GM21717 (cell line): ENCODE data around the gene PRSS21.

ENCODE experiments used
- ATAC-seq: cut with Tn5 transposase; IDR thresholded peaks from one replicate; pipeline ENCODE4 v1.9.1; 2021; ENCODE audit warnings: mild to moderate bottlenecking, moderate library complexity; ENCODE audit not compliant: unreplicated experiment

The PRSS21 gene

DNA sequence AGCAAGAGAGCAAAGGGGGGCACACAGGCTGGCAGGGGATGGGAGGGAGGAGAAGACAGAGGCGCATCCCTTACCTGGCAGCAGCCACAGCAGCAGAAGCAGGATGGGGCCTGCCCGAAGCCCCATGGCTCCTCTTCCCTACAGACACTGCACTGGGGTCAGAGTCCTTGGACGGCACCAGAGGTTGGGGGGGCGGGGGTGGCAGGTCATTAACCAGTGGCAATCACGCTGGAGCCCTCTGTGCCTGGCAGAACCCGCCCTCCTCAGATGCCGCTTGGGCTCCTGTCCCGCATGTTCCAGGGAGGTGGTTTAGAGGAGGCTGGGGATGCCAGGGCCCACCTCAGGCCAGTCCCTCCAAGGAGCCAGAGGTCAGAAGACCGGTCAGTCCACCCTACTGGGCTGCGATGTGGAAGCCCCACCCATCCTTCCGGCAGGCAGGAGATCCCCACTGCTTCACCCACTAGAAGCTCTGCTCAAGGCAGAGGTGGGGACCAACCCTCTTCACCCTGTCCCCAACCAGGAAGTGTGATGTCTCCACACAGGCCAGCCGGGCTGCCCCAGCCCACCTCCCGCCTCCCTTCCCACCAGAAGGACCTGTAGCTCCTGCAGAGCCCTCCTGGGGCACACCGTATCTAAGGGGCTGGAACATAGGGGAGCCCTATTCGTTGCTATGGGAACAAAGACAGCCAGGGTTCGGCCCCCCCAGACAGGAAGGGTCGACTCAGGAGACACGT is 24.7 kb downstream of the PRSS21 start:
- ATAC-seq: no peak

DNA sequence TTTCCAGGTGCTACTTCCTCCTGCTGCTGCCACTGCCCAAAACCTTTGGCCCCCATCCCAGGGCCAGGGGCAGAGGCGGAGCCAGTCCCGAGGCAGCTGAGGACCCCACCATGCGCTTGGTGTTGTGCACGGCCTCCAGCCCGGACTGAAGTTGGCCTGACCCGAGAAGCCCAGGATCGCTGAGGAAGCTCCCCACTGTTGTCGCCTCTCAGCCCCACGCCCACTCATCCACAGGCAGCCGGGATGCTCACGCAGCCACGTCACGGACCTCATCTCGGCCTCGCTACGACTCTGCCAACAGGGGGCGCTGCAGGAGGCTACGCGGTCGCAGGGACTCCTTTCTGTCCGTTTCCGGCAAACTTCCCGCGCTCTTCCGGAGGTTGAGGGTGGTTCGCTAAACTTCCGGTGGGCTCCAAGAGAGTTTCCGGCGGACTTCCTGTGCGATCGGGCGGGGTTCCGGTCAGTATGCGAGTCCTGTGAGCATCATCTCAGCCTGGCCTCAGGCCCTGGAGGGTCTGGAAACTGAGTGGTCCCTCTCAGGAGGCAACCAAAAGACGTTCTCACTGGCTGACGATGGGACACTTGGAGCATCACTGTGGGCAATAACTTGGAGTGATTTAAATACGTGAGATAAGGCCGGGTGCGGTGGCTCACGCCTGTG is 25.4 kb downstream of the PRSS21 start:
- ATAC-seq: no peak

DNA sequence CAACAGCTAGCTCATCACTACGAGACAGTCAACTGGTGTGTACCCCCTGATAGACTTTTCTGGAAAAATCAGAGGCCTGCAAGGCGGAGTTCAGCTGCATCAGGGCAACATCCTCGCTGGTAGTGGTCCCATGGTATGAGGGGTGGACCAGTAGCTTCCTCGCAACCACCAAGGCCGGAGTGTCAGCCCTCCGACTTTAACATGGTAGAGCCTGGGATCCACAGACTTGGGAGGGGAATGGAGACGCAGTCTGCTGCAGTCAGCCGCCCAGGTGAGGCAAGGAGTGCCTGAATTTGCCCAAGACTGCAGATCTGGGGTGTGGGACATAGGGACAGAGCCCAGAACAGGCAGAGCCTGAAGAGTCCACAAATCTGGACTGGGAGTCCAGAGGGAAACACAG is 26.5 kb downstream of the PRSS21 start:
- no peak for ATAC-seq

DNA sequence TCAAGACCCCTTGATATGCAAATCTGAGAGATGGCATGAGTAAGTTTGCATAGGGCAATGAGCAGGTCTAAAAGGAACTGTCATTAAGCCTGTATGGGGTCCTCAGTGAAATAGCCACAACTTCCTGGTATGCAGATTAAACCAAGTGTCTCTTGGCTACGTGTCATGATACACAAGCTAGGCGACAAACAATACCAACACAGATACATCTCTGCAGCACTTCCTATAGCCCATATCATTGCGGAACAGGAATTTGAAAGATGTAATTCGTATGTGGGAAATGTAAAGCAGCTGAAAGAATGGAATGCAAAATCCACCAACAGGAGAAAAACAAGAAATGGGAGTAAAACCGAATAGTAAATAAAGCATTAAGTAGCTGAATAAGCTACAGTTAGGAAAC is 28.1 kb downstream of the PRSS21 start:
- ATAC-seq: no peak

DNA sequence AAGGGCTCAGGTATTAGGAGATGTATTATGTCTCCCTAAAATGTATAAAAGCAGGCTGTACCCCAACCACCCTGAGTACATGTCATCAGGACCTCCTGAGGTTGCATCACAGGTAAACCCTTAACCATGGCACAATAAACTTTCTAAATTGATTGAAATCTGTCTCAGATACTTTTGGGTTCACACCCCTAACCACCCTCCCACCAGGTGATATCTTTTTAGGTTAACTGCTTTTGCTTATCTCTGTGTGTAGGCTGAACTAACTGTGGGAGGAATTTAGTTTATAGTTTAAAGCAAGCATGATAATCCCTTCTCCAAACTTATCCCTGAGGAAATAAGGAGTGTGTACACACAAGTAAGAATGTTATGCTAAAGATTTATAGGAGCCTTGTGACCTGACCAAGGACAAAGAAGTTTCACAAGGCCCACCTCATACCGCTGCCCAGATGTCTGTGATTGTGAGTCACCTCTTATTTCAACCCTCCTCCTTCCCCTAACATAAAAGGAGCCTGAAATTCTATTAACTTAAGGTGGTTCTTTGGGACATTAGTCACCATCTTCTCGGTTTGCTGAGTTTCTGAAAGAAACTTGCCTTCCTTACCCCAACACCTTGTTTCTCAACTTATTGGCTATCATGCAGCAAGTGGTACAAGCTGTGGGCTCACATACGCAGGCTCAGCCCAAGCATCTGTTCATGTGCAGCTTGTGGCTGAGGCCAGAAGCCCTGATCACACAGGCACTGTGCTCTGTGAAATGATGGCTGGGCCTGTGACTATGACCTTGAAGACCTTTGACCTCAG is 29.7 kb downstream of the PRSS21 start:
- no peak for ATAC-seq

DNA sequence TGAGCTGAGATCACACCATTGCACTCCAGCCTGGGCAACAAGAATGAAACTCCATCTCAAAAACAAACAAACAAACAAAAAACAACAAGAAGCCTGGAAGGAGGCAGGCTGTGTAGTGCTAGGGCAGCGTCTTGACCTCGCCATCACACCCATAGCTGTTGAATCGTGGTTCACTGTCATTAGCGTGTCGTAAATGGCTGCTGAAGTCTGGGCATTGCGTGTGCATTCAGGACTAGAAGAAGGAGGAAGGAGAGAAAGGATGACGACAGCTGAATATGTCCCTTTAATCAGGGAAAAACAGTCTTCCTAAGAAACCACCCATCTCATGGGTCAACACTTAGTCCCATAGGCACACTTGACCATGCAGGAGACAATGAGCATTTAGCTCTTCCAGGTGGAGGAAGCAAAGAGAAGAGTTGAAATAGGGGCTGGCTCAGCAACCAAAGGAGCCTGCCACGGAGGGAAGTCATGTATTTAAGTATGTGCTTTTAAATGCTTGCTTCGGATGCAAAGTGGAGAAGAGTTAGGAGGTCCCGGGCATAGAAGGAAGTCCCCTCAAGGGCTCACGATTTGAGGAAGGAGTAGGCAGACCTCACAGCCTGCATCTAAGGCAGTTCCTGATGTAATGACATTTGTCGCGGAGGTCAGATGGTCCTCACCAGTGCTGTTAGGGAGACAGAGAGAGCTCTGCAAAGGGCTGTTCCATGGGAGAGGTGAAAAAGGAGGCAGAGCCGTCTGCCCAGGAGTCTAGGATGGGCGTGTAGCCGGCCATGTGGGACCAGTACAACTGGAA is 32.1 kb downstream of the PRSS21 start:
- ATAC-seq: no peak

DNA sequence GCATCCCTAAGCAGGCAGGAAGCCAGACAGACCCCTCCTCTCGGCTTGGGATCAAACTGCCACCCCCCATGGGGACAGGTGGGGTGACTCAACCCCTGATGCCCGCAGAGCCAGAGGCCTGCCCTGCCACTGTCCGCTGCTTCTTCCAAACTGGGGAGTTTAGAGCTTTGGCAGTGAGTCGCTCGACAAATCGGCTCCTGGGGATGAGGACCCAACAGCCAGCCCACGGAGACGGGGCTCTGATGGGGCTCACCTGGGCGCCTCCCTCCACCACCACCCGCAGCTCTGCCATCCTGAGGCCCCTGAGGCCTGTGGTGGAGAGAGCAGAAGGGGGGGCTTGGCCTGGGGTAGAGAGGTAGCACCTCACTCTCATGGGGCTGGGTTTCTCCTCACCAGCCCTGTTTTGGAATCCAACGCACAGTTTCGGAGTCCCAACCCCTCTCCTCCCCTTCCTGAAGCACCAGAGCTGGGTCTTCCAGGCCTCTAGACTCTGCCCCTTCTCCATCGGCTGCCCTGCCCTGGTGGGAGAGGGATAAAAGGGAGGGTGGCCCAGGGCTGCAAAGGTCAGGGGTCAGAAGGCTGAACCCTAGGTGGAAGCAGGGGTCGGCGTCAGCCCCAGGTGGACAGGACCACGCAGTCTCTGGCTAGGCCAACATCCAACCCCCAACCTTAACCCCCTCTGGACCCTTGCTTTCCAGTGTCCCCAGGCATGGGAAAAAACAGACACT is 35.1 kb downstream of the PRSS21 start:
- no peak for ATAC-seq

DNA sequence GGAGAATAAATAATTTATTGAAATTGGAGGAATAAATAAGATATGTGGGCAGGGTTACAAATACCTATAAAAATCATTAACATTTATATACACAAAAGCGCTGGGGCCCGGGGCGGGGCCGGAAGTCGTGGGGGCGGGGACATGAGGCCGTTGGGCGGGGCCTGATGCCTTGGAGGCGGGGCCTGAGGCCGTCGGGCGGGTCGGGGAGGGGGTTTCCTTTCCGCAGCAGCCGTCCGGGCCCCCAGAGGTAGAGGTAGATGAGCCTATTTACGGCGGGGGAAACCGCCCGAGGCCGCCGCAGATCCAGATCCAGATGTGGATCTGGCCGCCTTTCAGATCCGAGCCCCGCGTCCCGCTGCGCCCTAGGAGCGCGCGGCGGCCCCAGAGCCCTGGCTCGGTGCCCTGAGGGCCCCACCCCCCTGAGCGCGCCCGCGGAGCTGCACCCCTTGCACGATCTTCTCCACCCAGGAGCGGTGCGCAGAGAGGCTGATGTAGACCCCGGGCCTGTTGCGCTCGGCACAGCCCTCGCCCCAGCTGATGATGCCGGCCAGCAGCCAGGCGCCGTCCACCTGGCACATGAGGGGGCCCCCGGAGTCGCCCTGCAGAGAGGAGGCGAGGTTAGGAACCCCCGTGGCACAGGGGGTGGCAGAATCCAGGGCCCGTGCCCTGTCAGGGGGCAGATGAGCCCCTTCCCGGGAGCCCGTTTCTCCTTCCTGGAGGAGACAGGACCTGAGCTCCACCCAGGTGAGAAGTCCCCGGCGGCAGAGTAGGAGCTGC is 35.9 kb downstream of the PRSS21 start:
- ATAC-seq: no peak

DNA sequence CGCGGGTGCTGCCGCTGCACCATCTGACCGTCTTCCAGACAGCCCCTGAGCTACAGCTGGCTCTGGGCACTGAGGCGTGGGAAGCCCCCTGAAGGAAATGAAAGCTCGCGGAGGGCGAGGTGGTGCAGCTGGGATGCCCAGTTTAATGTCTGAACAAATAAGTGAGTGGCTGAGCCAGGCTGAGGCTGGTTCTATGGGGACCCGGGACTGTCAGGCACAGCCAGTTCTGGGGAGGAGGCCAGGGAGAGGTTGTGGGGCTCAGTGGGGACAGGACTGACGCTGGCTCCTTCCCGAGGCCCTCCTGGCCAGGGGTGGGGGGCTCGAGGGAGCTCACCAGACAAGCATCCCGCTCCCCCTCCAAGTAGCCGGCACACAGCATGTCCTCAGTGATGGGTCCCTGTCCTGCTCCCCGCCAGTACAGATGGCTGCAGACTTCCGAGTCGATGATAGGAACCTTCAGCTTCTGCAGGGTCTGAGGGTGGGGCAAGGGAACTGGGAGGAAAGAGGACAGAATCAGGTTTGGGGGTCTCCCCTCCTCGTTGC is 36.6 kb downstream of the PRSS21 start:
- no peak for ATAC-seq

DNA sequence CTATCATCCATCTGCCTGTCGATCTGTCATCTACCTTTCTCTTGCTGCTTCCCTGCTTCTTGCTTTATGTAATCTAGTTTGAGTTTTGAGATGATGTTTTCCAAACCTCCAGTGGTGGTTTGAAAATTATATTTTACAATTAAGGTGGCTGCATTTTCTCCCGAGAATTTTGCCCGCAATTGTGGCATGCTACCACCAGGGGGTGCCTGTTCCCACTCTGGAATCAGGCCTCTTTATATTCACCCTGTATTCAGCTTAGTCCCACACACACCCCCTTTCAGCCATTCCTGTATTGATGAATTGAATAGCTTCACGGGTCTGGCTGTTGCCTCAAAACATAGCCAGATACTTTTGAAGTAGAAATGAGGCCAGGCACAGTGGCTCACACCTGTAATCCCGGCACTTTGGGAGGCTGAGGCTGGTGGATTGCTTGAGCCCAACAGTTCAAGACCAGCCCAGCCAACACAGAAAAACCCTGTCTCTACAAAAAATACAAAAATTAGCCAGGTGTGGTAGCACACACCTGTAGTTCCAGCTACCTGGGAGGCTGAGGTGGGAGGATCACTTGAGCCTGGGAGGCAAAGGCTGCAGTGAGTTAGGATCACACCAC is 37.8 kb downstream of the PRSS21 start:
- ATAC-seq: no peak

DNA sequence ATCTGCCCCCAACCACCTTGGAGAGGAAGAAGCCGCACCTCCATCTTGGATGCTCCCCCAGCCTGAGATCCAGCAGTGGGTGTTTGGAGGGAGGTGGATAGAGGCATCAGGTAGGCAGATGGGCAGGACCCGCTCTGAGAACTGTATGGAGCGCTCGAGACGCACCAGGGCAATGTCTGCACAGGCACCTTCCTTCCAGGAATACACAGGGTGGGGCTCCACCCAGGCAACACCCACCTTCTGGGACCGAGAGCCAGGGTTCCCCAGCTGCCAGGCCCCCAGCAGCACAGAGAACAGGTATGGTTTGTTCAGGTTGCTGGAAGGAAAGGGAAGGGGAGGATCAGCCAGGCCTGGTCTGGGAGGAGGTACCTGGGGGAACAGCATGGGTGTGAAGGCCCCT is 38.5 kb downstream of the PRSS21 start:
- ATAC-seq: no peak

DNA sequence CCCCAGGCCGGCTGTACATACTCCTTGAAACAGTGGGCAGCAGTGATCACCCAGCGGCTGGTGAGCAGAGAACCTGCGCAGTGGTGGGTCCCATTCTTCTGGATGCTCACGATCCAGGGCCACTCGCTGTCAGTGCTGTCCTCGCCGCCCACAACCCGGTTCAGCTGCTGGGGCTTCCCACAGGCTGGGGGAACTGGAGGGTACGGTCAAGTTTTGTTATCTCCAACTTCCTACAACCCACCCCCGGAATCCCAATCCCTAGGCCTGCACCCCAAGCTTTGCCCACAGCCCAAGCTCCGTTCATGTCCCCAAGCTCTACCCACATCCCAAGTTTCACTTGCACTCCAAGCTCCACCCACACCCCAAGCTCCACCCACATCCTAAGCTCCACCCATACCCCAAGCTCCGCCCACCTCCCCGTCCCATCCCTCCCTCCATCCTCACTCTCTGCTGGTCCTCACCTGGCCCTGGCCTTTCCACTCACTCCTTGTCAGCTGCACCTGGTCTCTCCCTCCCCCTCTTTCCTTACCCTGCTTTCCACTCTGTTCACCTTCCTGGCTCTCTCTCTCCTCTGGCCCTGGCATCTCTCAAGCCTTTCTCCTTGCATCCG is 39.1 kb downstream of the PRSS21 start:
- ATAC-seq: no peak

DNA sequence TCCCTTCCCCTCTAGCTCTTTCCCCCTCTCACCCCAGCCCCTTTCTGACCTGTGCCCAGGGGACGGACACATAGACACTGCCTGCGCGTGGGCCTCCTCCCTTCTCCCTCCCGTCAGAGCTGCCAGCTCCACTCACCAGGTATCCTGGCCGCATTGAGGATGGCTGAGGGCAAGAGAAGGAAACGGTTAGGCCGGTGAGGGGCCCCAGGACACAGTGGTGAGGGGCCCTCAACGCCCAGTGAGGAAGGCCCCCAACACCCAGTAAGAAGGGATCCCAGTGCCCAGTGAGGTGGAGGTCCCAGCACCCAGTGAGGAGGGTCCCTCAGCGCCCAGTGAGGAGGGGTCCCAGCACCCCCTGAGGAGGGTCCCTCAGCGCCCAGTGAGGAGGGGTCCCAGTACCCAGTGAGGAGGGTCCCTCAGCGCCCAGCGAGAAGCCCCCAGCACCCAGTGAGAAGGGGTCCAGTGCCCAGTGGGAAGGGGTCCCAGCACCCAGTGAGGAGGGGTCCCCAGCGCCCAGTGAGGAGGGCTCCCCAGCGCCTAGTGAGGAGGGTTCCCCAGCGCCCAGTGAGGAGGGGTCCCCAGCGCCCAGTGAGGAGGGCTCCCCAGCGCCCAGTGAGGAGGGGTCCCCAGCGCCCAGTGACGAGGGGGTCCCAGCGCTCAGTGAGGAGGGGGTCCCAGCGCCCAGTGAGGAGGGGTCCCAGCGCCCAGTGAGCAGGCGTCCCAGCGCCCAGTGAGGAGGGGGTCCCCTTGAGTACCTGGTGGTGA is 39.8 kb downstream of the PRSS21 start:
- ATAC-seq: no peak

DNA sequence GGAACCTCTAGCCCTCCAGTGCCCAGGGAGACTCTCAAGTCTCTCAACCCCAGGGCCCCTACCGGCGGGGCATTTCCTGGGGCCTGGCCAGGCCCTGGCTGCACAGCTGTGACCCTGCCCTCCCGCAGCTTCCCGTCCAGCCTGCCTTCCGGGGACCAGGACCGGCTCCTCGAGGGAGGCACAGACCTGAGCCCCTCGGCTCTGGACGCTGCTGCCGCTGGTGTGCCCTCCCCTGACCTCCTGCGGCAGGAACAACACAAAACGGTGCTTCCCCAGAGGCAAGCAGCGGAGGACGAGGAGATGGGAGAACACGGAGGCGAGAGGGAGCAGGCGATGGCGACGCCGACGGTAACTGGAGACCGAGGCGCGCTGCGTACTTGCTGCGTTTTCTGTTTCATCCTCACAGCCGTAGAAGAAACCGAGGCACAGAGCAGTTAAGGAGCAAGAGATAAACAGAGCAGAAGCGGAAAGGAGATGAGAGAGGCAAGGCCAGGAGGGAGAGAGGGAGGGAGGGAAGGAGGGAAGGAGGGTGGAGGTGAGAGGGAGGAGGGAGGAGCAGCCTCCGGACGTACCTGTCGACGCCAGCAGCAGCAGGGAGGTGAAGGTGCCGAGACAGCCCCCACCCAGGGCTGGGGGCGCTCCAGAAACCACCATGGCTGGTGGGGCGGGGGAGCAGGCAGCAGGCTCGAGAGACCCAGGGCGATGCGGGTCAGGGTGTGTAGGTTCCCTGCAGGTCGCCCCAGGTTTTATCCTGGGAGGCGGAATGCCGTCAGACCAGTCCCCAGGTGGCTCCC is 40.6 kb downstream of the PRSS21 start, which contains the start of gene PRSS22:
Gene PRSS22 (minus strand): TSS at position 720 of the 794 bp plus-strand sequence. CDS start 66 bp downstream, at position 654.
- no peak for ATAC-seq

DNA sequence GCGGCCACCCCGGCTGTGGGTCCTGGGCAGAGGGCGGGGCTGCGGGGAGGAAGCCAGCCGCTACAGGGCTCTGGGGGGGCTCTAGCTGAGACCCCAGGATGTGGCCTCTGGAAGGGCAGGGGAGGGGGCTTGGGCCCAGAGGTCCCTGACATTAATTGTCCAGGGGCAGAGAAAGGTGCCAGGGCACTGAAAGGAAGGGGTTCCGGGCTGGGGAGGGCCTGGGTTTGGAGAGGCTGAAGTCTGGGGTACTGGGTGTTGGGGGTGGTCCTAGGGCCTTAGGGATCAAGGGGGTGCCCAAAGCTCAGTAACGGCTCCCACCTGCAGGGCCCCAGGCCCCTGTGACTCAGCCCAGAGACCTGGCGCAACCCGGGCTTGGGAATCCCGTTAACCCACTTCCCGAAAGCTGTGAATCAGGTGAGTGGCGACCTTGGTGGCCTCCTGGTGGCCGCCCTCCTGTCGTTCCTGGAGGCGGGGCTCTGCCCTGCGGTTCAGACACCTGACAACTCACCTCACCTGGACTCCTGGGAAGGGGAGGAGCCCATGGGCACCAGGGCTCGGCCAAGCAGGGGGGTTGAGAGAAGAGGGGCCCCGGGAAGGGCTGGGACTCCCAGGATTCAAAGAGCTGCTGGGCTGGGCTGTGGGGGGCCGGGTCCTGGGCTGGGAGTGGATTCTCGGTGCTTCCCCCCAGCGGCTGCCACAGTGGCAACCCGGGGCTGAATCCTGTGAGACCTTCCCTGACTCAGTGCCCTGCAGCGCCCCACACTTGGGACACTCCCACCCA is 41.4 kb downstream of the PRSS21 start:
- no peak for ATAC-seq

DNA sequence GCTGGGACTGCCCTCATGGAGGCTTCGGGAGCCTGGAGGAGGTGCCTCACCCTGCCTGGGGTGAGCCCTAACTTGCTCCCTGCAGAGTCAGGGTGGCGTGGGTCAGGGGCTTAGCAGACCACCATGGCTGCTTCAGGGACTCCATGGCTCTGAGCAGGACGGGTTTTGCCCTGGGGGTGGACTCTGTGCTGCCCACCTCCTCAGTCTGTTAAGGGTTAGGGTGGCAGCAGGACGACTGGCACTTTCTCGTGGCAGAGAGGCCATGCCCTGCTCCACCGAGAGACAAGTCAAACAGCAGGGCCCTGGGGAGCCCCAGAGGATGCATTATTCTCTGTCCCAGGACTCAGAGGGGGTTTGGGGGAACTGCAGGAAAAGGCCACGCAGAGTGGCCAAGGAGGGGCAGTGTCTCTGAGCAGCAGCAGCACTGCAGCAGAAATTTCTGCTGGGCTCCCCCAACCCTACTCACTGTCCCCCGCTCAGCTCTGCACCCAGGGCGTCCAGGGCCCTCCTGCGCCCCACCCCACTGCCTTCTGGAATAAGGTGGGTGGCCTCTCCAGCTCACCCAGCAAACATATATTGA is 42.7 kb downstream of the PRSS21 start:
- ATAC-seq: no peak
